A673 (cell line): ENCODE results near the gene CCDC97. TPM values are rescaled to one million over a fixed set of nuclear protein-coding genes. Genes with fewer than 3 reads are reported as not detected.

ENCODE experiments used
- BruUV-seq: library from RNA; stranded (reverse); fragments of 400-500 nt; replicated peaks from 2 replicates; lab custom pipeline; 2021; lab: Mats Ljungman, UMichigan
- CTCF ChIA-PET: fragments of 300-600 bp; sonication (Branson Sonifier 250); formaldehyde crosslinking; loops from one replicate; lab custom pipeline; 2022; ENCODE audit warnings: antibody characterized with exemption; lab: Charles Lee
- POLR2A ChIA-PET: fragments of 300-600 bp; sonication (Branson Sonifier 250); formaldehyde crosslinking; loops from one replicate; lab custom pipeline; 2022; ENCODE audit warnings: antibody characterized with exemption; ENCODE audit not compliant: low non-redundant PET; lab: Charles Lee
- DNase-seq: peaks from one replicate; pipeline ENCODE4 v3.0.0-alpha.2; 2015; ENCODE audit warnings: low spot score
- H3K27ac ChIP-seq: fragments of 200-600 bp; sonication (generic); 2 replicates; pipeline ENCODE4 v1.5.1; 2016; ENCODE audit warnings: mixed run types, low read depth, mild to moderate bottlenecking, mixed read lengths, antibody characterized with exemption, low read length; ENCODE audit not compliant: poor library complexity, severe bottlenecking
- H3K27me3 ChIP-seq: fragments of 200-600 bp; sonication (generic); replicated peaks from 2 replicates; pipeline ENCODE4 v1.6.1; 2017; ENCODE audit warnings: mixed run types, low read depth, mild to moderate bottlenecking, mixed read lengths, antibody characterized with exemption, low read length; ENCODE audit not compliant: insufficient read depth, poor library complexity
- H3K36me3 ChIP-seq: fragments of 200-600 bp; sonication (generic); 2 replicates; pipeline ENCODE4 v1.6.1; 2016; ENCODE audit warnings: mixed run types, mild to moderate bottlenecking, mixed read lengths, antibody characterized with exemption, low read length; ENCODE audit not compliant: insufficient read depth, poor library complexity, severe bottlenecking
- H3K4me1 ChIP-seq: fragments of 200-600 bp; sonication (generic); 2 replicates; pipeline ENCODE4 v1.6.1; 2017; ENCODE audit warnings: mixed run types, mild to moderate bottlenecking, mixed read lengths, antibody characterized with exemption, low read length; ENCODE audit not compliant: insufficient read depth, poor library complexity, severe bottlenecking
- H3K4me3 ChIP-seq: fragments of 200-600 bp; sonication (generic); 2 replicates; pipeline ENCODE4 v1.5.1; 2016; ENCODE audit warnings: low read depth, mixed run types, mild to moderate bottlenecking, mixed read lengths, low read length; ENCODE audit not compliant: poor library complexity, severe bottlenecking
- H3K9me3 ChIP-seq: fragments of 200-600 bp; sonication (generic); 2 replicates; pipeline ENCODE4 v1.6.1; 2016; ENCODE audit warnings: mixed run types, low read depth, mild to moderate bottlenecking, mixed read lengths, antibody characterized with exemption, low read length; ENCODE audit not compliant: poor library complexity, severe bottlenecking
- EZH2 ChIP-seq: fragments of 200-600 bp; sonication (generic); IDR thresholded peaks from 2 replicates; pipeline ENCODE4 v1.6.1; 2017; ENCODE audit warnings: borderline replicate concordance, low read depth, mild to moderate bottlenecking, mixed read lengths, antibody characterized with exemption, low read length; ENCODE audit not compliant: poor library complexity, severe bottlenecking
- intact Hi-C: fragments of 100-400 bp; cut with micrococcal nuclease; formaldehyde crosslinking; loops from one replicate; pipeline ENCODE4 v1.10.0; 2022; ENCODE audit not compliant: unreplicated experiment
- total RNA-seq: library from RNA; stranded (reverse); gene quantifications from 2 replicates; pipeline ENCODE4 v1.2.3, GENCODE V29; 2021
- TF ChIP-seq, protein P1 (sequence below): fragments of 300-800, 200-600 bp; sonication (generic); conservative IDR thresholded peaks from 2 replicates; pipeline ENCODE4 v1.5.1; 2017; ENCODE audit warnings: low read depth, mild to moderate bottlenecking, antibody characterized with exemption, low read length, moderate library complexity, mixed read lengths

The CCDC97 gene
- total RNA-seq, 1 experiment from 2014 or later = 40.8 TPM

DNA sequence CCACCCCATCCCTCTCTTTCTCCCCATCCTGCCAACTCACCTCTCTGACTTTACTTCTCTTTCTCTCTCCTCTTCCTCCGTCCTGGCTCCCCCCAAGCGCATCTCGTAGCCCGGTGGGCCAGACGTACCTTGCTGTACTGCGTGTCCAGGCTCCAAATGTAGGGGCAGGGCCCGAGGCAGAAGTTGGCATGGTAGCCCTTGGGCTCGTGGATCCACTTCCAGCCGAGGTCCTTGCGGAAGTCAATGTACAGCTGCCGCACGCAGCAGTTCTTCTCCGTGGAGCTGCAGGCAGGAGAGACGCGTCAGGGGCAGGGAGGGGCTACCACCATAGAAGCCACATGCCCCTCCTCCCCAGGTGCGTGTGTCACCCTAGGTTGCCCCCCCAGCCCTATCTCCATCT, 22.0 kb downstream of the CCDC97 start:
- H3K36me3 ChIP-seq = peaks cover 29% of the 10 kb centered on the region
- H3K4me1 ChIP-seq = peaks cover 4% of the 10 kb centered on the region
- ChIA-PET POLR2A (no interaction called here), CTCF (no interaction called here)
- H3K27me3 ChIP-seq = no peaks in the 10 kb centered on the region
- H3K4me3 ChIP-seq = no peak overlapping the region
- no peak for TF ChIP-seq EZH2
- TF ChIP-seq, protein P1, sequence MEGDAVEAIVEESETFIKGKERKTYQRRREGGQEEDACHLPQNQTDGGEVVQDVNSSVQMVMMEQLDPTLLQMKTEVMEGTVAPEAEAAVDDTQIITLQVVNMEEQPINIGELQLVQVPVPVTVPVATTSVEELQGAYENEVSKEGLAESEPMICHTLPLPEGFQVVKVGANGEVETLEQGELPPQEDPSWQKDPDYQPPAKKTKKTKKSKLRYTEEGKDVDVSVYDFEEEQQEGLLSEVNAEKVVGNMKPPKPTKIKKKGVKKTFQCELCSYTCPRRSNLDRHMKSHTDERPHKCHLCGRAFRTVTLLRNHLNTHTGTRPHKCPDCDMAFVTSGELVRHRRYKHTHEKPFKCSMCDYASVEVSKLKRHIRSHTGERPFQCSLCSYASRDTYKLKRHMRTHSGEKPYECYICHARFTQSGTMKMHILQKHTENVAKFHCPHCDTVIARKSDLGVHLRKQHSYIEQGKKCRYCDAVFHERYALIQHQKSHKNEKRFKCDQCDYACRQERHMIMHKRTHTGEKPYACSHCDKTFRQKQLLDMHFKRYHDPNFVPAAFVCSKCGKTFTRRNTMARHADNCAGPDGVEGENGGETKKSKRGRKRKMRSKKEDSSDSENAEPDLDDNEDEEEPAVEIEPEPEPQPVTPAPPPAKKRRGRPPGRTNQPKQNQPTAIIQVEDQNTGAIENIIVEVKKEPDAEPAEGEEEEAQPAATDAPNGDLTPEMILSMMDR = no peak
- no peaks in the 10 kb centered on the region for H3K9me3 ChIP-seq
- BruUV-seq = no TSS peak
- intact Hi-C loops = no loop called here
- H3K27ac ChIP-seq = no peak overlapping the region
- DNase-seq = no peak

DNA sequence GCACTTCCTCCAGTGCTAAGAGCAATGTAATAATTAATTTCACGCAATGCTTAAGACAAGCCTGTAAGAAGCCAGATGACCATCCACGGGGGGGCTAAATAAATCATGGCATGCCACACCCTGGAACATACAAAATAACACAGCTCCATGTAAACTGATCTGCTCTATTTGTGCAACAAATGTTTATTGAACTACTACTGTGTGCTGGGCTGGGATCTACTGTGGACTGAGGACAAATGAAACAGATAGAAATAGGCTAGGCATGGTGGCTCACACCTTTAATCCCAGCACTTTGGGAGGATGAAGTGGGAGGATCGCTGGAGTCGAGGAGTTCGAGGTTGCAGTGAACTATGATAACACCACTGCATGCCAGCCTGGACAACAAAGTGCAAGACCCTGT, 22.5 kb downstream of the CCDC97 start:
- H3K27me3 ChIP-seq = no peaks in the 10 kb centered on the region
- ChIA-PET CTCF (no interaction called here), POLR2A (no interaction called here)
- no TSS peak for BruUV-seq
- no peaks in the 10 kb centered on the region for H3K9me3 ChIP-seq
- no peak overlapping the region for H3K27ac ChIP-seq
- H3K4me1 ChIP-seq = peaks cover under 1% of the 10 kb centered on the region
- no peak for TF ChIP-seq EZH2
- TF ChIP-seq, protein P1 = no peak
- no peak overlapping the region for H3K4me3 ChIP-seq
- intact Hi-C loops = no loop called here
- no peak for DNase-seq
- H3K36me3 ChIP-seq = peaks cover 29% of the 10 kb centered on the region

DNA sequence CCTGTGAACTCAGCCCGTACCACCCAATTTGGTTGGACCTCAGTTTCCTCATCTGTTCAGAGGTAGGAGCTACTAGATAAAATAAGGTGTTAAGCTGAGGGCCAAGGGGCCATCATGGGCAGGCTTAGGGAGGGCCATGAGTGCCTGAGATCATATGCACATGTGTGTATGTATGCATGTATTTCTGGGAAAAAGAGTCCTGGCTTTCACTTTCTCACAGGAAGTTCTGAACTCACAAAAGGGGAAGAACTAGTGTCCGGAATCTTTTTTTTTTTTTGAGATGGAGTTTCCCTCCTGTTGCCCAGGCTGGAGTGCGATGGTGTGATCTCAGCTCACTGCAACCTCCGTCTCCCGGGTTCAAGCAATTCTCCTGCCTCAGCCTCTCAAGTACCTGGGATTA, 24.8 kb downstream of the CCDC97 start:
- BruUV-seq = no TSS peak
- H3K36me3 ChIP-seq = peaks cover 24% of the 10 kb centered on the region
- no peaks in the 10 kb centered on the region for H3K27me3 ChIP-seq
- DNase-seq = no peak
- intact Hi-C loops = no loop called here
- no peak overlapping the region for H3K27ac ChIP-seq
- TF ChIP-seq, protein P1 = no peak
- no peak for TF ChIP-seq EZH2
- H3K4me1 ChIP-seq = no peaks in the 10 kb centered on the region
- H3K4me3 ChIP-seq = no peak overlapping the region
- ChIA-PET CTCF (no interaction called here), POLR2A (no interaction called here)
- H3K9me3 ChIP-seq = no peaks in the 10 kb centered on the region
